Panc1 (cell line): Measurements from ENCODE around the gene NADSYN1. TPM values are rescaled to one million over a fixed set of nuclear protein-coding genes. Genes with fewer than 3 reads are reported as not detected.
"Not testable (repeated sequence)": the region's sequence is repeated elsewhere in the genome, so short reads cannot be mapped to it uniquely, and the experiment has no call there.

Experiments
- ATAC-seq: fragments of 200-7000 bp; cut with Tn5 transposase; 2 replicates; pipeline ENCODE4 v1.9.1; 2020; ENCODE audit warnings: mild to moderate bottlenecking, moderate library complexity
- BruUV-seq: library from RNA; stranded (reverse); fragments of 400-500 nt; replicated peaks from 2 replicates; lab custom pipeline; 2021; lab: Mats Ljungman, UMichigan
- CTCF ChIA-PET: fragments of 300-600 bp; sonication (Branson Sonifier 250); formaldehyde crosslinking; loops from one replicate; lab custom pipeline; 2022; ENCODE audit warnings: antibody characterized with exemption; lab: Charles Lee
- POLR2A ChIA-PET: fragments of 300-600 bp; sonication (Branson Sonifier 250); formaldehyde crosslinking; loops from one replicate; lab custom pipeline; 2022; ENCODE audit warnings: antibody characterized with exemption; lab: Charles Lee
- DNase-seq: peaks from one replicate; pipeline ENCODE4 v3.0.0-alpha.2; 2010; ENCODE audit warnings: low read depth, low spot score
- H3K27ac ChIP-seq: 2 replicates; pipeline ENCODE4 v1.5.1; 2011; ENCODE audit warnings: mild to moderate bottlenecking, low read length, inconsistent platforms
- H3K27me3 ChIP-seq: fragments of 200-500 bp; sonication (Bioruptor generic); 2 replicates; pipeline ENCODE4 v1.6.0; 2014; ENCODE audit warnings: low read length, inconsistent platforms; ENCODE audit not compliant: control insufficient read depth, insufficient read depth
- H3K36me3 ChIP-seq: fragments of 200-500 bp; sonication (Bioruptor generic); 2 replicates; pipeline ENCODE4 v1.5.1; 2014; ENCODE audit warnings: inconsistent platforms, mild to moderate bottlenecking, low read length, moderate library complexity; ENCODE audit not compliant: control insufficient read depth, insufficient read depth
- H3K4me1 ChIP-seq: 2 replicates; pipeline ENCODE4 v1.5.1; 2011; ENCODE audit warnings: inconsistent platforms, mild to moderate bottlenecking, low read length, moderate library complexity; ENCODE audit not compliant: control insufficient read depth, insufficient read depth
- H3K4me3 ChIP-seq, 2 experiments: 2 replicates each; pipeline ENCODE4 v1.5.1; 2011 to 2012; ENCODE audit warnings: low read depth in 2 of 2, low read length in 2 of 2, mild to moderate bottlenecking in 2 of 2, inconsistent platforms in 1 of 2, moderate library complexity in 1 of 2
- H3K9me3 ChIP-seq: fragments of 200-500 bp; sonication (Bioruptor generic); 2 replicates; pipeline ENCODE4 v1.5.1; 2014; ENCODE audit warnings: low read depth, mild to moderate bottlenecking, inconsistent platforms, low read length, moderate library complexity; ENCODE audit not compliant: control insufficient read depth, insufficient read depth
- POLR2AphosphoS5 ChIP-seq: IDR thresholded peaks from 2 replicates; pipeline ENCODE4 v1.6.1; 2012; ENCODE audit warnings: mild to moderate bottlenecking, low read depth, low read length, moderate library complexity
- SIN3A ChIP-seq: IDR thresholded peaks from 2 replicates; pipeline ENCODE4 v1.6.1; 2012; ENCODE audit warnings: low read depth, mild to moderate bottlenecking, low read length, moderate library complexity, borderline replicate concordance; ENCODE audit not compliant: insufficient read depth
- TCF7L2 ChIP-seq: IDR thresholded peaks from 2 replicates; pipeline ENCODE4 v1.6.1; 2011; ENCODE audit warnings: mild to moderate bottlenecking, low read depth, low read length, inconsistent platforms
- in situ Hi-C: cut with HindIII; loops from 2 replicates; pipeline ENCODE4 v1.10.0; 2016; ENCODE audit warnings: low sequenced_read_pairs, low pct_unique_long_range_greater_than_20kb
- intact Hi-C: fragments of 100-400 bp; cut with micrococcal nuclease; formaldehyde crosslinking; loops from one replicate; pipeline ENCODE4 v1.10.0; 2022; ENCODE audit not compliant: unreplicated experiment
- total RNA-seq: library from RNA; stranded (reverse); gene quantifications from one replicate; pipeline ENCODE4 v1.2.1, GENCODE V29; 2021; ENCODE audit not compliant: unreplicated experiment
- TF ChIP-seq, protein P1 (sequence below): fragments of 450-650 bp; IDR thresholded peaks from 2 replicates; pipeline ENCODE4 v1.5.1; 2017; ENCODE audit warnings: mild to moderate bottlenecking
- TF ChIP-seq, protein P2 (sequence below), 2 experiments: IDR thresholded peaks; 2 replicates each; pipeline ENCODE4 v1.6.1; 2011 to 2012; ENCODE audit warnings: low read depth in 2 of 2, control low read depth in 1 of 2, low read length in 1 of 2, mild to moderate bottlenecking in 1 of 2, moderate library complexity in 1 of 2; ENCODE audit not compliant: insufficient read depth in 1 of 2

NADSYN1 gene
- total RNA-seq, 1 experiment from 2014 or later = 76.1 TPM

DNA sequence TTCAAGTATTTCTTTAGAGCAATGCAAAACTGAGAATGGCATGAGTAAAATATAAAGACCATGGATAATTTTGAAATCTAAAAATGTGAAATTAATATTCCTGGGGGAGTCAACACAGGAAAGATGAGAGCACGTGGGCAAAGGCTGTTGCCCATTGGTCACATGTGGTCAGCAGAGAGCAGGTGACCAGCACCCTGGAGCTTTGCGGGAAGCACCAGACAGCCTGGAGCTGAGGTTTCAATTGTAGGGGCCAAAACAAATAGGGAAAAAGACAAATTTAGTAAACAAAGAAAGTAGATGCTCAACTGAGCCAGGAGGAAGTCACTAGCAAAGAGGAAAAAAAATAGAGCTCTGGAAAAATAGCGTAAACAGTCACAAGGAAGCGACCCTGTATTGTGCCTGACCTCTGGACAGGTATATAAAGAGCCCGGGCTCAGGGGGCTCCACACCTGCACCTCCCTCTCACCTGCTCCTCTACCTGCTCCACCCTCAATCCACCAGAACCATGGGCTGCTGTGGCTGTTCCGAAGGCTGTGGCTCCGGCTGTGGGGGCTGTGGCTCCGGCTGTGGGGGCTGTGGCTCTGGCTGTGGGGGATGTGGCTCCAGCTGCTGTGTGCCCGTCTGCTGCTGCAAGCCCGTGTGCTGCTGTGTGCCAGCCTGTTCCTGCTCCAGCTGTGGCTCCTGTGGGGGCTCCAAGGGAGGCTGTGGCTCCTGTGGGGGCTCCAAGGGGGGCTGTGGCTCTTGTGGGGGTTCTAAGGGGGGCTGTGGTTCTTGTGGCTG lies 74.0 kb downstream of the NADSYN1 start, which contains the start of gene KRTAP5-7:
TSS of gene KRTAP5-7 (plus strand) at position 472 of the 780 bp plus-strand sequence. CDS start at position 506, 34 bp downstream.
- POLR2A ChIA-PET = interaction anchor here (0.6 kb wide), 1 partner anchor 74 kb away, joined by 3 read pairs; no protein-coding TSS in a partner anchor
- in situ Hi-C loops, H3K27ac ChIP-seq, ATAC-seq, BruUV-seq, H3K4me1 ChIP-seq, H3K9me3 ChIP-seq, H3K4me3 ChIP-seq, DNase-seq, H3K27me3 ChIP-seq, H3K36me3 ChIP-seq: not testable (repeated sequence)
- intact Hi-C loops = loop anchor here (1.0 kb wide), 1 partner anchor 36 kb away; no protein-coding TSS in a partner anchor
- CTCF ChIA-PET = interaction anchor here (0.7 kb wide), 1 partner anchor 579 kb away, joined by 6 read pairs; no protein-coding TSS in a partner anchor

DNA sequence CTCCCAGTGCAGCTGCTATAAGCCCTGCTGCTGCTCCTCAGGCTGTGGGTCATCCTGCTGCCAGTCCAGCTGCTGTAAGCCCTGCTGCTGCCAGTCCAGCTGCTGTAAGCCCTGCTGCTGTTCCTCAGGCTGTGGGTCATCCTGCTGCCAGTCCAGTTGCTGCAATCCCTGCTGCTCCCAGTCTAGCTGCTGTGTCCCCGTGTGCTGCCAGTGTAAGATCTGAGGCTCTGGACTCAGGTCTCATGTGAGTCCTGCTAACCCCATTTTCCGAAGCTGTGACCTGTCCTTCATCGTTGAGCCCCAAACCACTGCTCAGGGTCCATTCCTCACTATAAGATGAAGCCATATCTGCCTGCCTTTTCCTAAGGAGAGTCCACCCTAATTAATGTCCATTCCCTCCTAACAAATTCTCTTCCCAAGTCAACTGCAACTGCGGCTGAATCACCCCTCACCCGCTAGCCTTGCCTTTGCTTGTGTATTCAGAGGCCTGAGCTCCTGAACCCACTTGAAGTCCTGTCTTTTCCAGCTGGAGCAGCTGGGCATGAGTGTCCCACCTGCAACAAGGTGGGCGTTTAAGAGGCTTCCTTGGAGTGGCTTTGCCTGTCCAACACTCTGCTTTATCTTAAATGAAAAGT lies 74.7 kb downstream of the NADSYN1 start:
- intact Hi-C loops = no loop called here
- H3K36me3 ChIP-seq = no peaks in the 10 kb centered on the region
- in situ Hi-C loops = no loop called here
- no peaks in the 10 kb centered on the region for H3K27me3 ChIP-seq
- DNase-seq (no peak), ATAC-seq (no peak)
- BruUV-seq = no TSS peak
- no peaks in the 10 kb centered on the region for H3K9me3 ChIP-seq
- ChIA-PET POLR2A (no interaction called here), CTCF (no interaction called here)
- no peak overlapping the region for H3K4me3 ChIP-seq
- H3K4me1 ChIP-seq = no peaks in the 10 kb centered on the region
- no peak overlapping the region for H3K27ac ChIP-seq
- no peak for TF ChIP-seq TCF7L2
- TF ChIP-seq SIN3A = no peak
- TF ChIP-seq POLR2AphosphoS5 = no peak
- TF ChIP-seq, protein P1, sequence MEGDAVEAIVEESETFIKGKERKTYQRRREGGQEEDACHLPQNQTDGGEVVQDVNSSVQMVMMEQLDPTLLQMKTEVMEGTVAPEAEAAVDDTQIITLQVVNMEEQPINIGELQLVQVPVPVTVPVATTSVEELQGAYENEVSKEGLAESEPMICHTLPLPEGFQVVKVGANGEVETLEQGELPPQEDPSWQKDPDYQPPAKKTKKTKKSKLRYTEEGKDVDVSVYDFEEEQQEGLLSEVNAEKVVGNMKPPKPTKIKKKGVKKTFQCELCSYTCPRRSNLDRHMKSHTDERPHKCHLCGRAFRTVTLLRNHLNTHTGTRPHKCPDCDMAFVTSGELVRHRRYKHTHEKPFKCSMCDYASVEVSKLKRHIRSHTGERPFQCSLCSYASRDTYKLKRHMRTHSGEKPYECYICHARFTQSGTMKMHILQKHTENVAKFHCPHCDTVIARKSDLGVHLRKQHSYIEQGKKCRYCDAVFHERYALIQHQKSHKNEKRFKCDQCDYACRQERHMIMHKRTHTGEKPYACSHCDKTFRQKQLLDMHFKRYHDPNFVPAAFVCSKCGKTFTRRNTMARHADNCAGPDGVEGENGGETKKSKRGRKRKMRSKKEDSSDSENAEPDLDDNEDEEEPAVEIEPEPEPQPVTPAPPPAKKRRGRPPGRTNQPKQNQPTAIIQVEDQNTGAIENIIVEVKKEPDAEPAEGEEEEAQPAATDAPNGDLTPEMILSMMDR = no peak
- TF ChIP-seq, protein P2, sequence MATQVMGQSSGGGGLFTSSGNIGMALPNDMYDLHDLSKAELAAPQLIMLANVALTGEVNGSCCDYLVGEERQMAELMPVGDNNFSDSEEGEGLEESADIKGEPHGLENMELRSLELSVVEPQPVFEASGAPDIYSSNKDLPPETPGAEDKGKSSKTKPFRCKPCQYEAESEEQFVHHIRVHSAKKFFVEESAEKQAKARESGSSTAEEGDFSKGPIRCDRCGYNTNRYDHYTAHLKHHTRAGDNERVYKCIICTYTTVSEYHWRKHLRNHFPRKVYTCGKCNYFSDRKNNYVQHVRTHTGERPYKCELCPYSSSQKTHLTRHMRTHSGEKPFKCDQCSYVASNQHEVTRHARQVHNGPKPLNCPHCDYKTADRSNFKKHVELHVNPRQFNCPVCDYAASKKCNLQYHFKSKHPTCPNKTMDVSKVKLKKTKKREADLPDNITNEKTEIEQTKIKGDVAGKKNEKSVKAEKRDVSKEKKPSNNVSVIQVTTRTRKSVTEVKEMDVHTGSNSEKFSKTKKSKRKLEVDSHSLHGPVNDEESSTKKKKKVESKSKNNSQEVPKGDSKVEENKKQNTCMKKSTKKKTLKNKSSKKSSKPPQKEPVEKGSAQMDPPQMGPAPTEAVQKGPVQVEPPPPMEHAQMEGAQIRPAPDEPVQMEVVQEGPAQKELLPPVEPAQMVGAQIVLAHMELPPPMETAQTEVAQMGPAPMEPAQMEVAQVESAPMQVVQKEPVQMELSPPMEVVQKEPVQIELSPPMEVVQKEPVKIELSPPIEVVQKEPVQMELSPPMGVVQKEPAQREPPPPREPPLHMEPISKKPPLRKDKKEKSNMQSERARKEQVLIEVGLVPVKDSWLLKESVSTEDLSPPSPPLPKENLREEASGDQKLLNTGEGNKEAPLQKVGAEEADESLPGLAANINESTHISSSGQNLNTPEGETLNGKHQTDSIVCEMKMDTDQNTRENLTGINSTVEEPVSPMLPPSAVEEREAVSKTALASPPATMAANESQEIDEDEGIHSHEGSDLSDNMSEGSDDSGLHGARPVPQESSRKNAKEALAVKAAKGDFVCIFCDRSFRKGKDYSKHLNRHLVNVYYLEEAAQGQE (IDR thresholded peaks at IDR 0.05; ENCODE audit: insufficient read depth in 1 of 2, low read depth in 2 of 2, low read length in 1 of 2) = no peak
